MG63 (cell line): ENCODE measurements around the gene BLZF1. TPM values are rescaled to one million over a fixed set of nuclear protein-coding genes. Genes with fewer than 3 reads are reported as not detected.
"Not testable (repeated sequence)": the region's sequence is repeated elsewhere in the genome, so short reads cannot be mapped to it uniquely, and the experiment has no call there.

Source experiments
- DNase-seq: peaks from one replicate; pipeline ENCODE4 v3.0.0-alpha.2; 2020
- H3K27me3 ChIP-seq: fragments of 250-450 bp; sonication (Bioruptor Pico); 2 replicates; pipeline ENCODE4 v1.5.1; 2020; ENCODE audit warnings: mild to moderate bottlenecking, moderate library complexity
- H3K36me3 ChIP-seq: fragments of 250-450 bp; sonication (Bioruptor Pico); 2 replicates; pipeline ENCODE4 v1.5.1; 2020; ENCODE audit warnings: mild to moderate bottlenecking, moderate library complexity
- H3K4me3 ChIP-seq: fragments of 250-450 bp; sonication (Bioruptor Pico); 2 replicates; pipeline ENCODE4 v1.5.1; 2020; ENCODE audit warnings: mild to moderate bottlenecking, moderate library complexity
- H3K9me3 ChIP-seq: fragments of 250-450 bp; sonication (Bioruptor Pico); 2 replicates; pipeline ENCODE4 v1.5.1; 2020; ENCODE audit warnings: mild to moderate bottlenecking, moderate library complexity
- total RNA-seq: library from RNA; depleted of rRNA; stranded (reverse); fragments of >200 nt; shearing (Covaris generic); gene quantifications from 2 replicates; pipeline ENCODE4 v1.2.3, GENCODE V29; 2014; ENCODE audit warnings: low replicate concordance

Gene BLZF1
- total RNA-seq, 1 experiment from 2014 or later: 33.2 TPM

DNA sequence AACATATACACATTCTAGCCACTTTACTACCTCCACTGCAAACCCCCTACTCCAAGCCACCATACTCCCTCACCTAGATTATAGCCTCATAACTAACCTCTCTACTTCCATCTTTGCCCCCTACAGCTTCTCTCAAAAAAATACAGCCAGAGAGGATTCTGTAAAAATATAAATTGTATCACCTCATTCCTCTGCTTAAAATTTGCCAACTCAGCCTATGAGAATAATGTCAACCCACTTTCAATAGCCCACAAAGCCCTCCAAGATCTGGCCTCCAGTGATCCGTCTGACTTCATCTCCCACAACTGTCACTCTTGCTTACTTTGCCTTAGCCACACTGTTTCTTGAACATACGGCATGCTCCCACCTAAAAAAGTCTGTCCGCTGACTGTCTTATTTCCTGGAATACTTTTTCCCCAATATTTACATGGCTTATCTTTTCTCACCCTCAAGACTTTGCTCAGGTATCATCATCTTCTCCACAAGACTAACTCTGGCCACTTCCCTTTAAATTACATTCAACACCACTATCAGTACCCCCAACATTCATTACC is 21.9 kb upstream of the BLZF1 start:
- H3K9me3 ChIP-seq: no peaks in the 10 kb centered on the region
- H3K36me3 ChIP-seq: no peaks in the 10 kb centered on the region
- no peaks in the 10 kb centered on the region for H3K27me3 ChIP-seq
- no peak for DNase-seq
- no peak overlapping the region for H3K4me3 ChIP-seq

DNA sequence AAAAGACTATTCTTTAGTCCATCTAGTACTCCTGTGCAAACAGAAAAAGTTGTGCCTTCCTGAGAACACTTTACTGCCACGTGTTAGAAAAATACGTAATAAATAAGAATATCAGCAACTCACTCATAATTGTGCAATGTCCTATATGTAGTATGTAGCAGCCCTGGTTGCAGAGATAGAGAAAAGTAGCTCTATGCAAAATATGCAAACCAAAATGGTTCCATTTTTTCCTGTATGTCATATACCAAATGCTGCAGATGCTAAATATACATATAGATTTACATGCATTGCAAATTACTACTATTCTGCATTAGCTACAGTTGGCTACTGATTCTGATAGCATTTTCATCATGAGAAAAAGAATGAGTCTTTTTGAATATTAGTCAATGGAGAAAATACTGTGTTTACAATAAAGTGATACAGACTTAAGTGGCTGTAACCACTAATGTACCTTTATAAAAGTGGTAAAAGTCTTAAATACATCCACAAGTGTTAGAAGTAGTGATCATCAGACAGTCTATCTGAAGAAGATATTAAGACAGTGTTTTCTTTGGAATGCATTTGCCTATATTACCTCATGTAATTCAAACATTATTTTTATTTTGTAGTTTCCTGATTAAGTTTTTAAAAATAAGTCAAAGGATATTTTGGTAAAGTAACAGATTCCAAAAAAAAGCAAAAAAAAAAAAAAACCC is 20.2 kb upstream of the BLZF1 start:
- no peak for DNase-seq
- H3K9me3 ChIP-seq: no peaks in the 10 kb centered on the region; the same call in 1 of the 2 replicates
- H3K27me3 ChIP-seq: no peaks in the 10 kb centered on the region
- H3K36me3 ChIP-seq: no peaks in the 10 kb centered on the region
- no peak overlapping the region for H3K4me3 ChIP-seq

DNA sequence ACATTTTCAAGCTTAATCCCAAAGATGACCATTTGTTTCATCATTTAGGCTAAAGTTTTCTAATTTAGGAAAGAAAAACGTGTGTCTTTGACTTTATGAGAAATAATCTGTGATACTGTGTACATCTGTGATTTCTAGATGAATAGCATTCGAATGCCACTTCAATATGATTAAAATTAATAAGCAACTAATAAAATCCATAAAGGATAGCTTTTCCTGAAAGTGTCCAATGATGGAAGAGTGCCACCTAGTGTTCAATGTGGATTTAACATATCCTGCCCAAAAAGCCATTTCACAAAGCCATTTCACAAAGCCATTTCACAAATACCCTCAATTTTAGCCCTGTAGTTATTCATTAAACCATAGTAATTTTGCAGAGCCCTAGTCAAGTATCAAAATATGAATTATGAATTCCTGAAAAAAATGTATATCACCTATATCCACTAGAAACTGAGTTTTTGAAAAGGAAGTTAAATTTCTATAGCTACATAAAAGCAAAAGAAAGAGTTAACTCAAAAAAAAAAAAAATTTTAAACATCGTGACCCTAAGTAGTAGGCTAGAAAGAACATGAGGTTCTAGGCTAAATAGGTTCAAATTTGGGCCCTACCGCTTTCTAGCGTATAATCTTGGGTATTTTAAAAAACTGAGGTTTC is 19.5 kb upstream of the BLZF1 start:
- Histone ChIP-seq H3K4me3 (no peak overlapping the region), H3K27me3 (no peaks in the 10 kb centered on the region), H3K36me3 (no peaks in the 10 kb centered on the region), H3K9me3 (peaks cover 4% of the 10 kb centered on the region)
- no peak for DNase-seq

DNA sequence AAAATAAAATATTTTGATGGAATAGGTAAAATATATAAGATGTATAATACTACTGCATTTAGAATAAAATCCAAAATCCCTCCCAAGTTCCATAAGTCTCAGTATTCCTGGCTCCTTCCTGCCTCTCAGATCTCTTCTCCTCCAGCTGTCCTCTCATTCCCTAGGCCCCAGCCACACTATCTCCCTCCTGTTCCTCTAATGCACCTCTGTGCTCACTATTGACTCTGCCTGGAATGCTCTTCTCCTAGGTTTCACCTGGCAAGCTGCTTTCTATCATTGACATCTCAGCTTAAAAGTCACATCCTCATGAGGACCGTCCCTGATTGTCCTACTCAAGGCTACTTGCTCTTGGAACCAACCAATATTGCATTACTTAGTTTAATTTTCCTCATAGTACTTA is 7.6 kb upstream of the BLZF1 start:
- H3K27me3 ChIP-seq: no peaks in the 10 kb centered on the region

DNA sequence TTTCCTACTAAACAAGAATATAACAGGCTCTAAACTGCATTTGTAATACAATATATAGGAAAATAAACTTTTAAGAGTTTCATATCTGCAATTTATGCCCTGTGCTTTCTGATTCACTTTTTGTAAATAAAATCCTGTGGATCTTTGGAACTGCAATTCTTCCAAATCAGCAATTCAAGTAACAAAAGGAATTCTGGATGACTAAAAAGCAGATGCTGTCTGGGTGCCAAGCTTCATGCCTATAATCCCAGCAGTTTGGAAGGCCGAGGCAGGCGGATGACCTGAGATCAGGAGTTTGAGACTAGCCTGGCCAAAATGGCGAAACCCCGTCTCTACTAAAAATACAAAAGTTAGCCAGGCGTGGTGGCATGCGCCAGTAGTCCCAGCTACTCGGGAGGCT is 6.7 kb upstream of the BLZF1 start:
- Histone ChIP-seq H3K9me3 (peaks cover 15% of the 10 kb centered on the region), H3K36me3 (peaks cover 4% of the 10 kb centered on the region; the same call in 1 of the 2 replicates), H3K27me3 (no peaks in the 10 kb centered on the region), H3K4me3 (no peak overlapping the region)
- peak; percentile 49 for DNase-seq

More for the DNA sequence above, 7.6 kb upstream of the BLZF1 start:
- Histone ChIP-seq H3K4me3 (no peak overlapping the region), H3K36me3 (peaks cover 4% of the 10 kb centered on the region; the same call in 1 of the 2 replicates), H3K9me3 (peaks cover 10% of the 10 kb centered on the region)
- no peak for DNase-seq

DNA sequence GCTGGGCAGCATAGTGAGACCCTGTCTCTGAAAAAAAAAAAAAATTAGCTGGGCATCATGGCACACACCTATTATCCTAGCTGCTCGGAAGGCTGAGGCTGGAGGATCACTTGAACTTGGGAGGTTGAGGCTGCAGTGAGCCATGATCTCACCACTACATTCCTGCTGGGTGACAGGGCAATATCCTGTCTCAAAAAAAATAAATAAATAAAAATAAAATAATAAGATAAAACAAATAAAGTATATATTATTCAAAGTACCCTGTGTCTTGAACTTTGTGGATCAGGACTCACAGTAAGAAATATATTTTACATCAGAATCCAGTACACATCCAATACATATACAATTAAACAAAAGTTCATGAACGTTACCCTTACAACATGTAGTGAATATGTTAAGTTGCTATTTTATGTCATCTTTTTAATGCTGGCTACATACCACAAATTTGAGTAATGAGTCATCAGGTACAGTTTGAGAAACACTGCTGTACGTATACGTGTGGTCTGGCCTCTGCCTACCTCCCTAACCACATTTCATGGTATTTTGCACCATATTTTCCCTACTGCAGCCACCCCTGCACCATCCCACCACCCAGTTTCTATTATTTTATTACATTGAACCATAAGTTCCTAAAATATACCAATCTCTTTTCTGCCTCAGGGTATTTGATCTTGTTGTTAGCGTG is 4.8 kb upstream of the BLZF1 start:
- Histone ChIP-seq H3K9me3 (peaks cover 15% of the 10 kb centered on the region), H3K4me3 (no peak overlapping the region), H3K36me3 (peaks cover 4% of the 10 kb centered on the region; the same call in 1 of the 2 replicates), H3K27me3 (no peaks in the 10 kb centered on the region)
- DNase-seq: peak; percentile 46

DNA sequence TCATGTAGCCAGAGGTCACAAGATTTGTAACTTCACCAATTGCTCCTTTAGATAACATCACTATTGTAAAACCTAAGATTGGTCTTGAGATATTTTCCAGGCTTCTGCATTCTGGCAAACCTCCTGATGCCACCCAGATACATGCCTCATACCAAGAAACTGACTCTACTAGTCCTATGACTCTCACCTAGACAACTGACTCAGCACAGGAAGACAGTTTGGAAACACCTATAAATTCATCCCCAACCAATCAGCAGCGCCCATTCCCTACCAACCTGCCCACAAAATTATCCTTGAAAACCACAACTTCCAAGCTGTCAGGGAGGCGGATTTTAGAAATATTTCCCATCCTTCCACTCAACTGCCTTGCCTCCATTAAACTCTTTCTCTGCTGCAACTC is 3.0 kb upstream of the BLZF1 start:
- Histone ChIP-seq H3K9me3 (peaks cover 15% of the 10 kb centered on the region), H3K4me3 (no peak overlapping the region), H3K36me3 (peaks cover 10% of the 10 kb centered on the region), H3K27me3 (no peaks in the 10 kb centered on the region)
- no peak for DNase-seq

DNA sequence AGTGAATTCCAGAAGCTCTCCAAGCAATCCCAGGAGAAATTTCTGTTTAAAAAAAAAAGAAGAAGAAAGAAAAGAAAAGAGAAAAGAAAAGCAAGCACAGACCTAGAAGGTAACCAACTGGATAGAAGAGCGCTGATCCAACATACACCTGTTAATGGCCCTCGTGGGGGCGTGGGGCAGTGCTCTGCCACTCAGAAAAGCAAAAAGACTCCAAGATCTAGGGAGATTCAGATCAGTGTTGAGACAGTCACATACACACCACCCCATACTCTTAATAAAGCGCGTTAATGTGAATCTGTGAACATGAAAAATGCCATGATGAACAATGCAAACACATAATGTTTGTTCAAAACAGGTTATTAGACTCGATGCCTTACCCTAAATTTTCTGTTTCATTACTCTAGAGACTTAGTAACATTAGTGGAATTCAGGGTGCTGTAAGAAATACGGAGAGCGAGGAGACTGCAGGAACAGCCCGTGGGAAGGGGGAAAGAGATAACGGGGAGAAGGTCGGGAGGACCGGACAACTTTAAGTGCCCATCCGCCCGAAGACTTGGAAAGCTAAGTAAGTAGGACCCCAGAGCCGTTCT is 804 bp upstream of the BLZF1 start:
- no peak for DNase-seq
- Histone ChIP-seq H3K4me3 (peak overlapping the region; percentile 91), H3K9me3 (peaks cover 15% of the 10 kb centered on the region), H3K27me3 (no peaks in the 10 kb centered on the region), H3K36me3 (peaks cover 32% of the 10 kb centered on the region)

DNA sequence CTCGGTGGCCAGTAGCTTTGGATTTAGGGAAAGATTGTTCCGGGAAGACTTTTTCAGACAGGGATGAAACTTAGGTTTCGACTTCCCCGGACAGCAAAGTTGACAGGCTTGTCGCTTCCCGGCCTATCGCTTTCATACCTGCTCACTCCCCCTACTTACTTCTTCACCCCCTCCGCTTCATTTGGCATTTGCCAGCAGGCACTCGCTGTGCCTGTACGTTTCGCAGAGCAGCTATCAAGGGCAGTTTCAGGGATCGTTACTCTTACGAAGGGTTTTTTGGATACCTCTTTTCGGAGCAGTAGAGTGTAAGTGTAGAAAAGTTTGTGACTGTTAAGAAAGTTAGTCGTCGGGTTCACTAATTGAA is 393 bp downstream of the BLZF1 start:
- DNase-seq: peak; percentile 13
- Histone ChIP-seq H3K4me3 (peak overlapping the region; percentile 91), H3K36me3 (peaks cover 43% of the 10 kb centered on the region), H3K9me3 (peaks cover 15% of the 10 kb centered on the region), H3K27me3 (no peaks in the 10 kb centered on the region)

DNA sequence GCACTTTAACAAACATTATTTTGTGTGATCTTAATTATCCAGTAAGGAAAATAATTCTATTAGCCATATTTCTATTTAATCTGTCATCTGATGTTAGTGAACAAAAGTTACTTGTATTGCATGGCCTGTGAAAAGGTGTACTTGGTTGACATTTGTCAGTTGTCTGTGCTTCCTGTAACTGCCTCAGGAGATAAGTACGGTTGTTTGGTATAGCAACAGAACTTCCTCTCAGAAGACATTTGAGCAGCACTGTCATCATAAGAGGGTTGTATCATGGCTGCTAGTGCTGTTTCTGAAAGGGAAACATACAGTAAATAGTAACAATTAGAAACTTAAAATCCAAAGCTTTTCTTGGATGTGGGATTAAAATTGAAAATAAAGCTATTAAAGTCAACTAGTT is 3.4 kb downstream of the BLZF1 start:
- Histone ChIP-seq H3K27me3 (no peaks in the 10 kb centered on the region), H3K4me3 (no peak overlapping the region), H3K36me3 (peaks cover 43% of the 10 kb centered on the region), H3K9me3 (no peaks in the 10 kb centered on the region)
- no peak for DNase-seq

DNA sequence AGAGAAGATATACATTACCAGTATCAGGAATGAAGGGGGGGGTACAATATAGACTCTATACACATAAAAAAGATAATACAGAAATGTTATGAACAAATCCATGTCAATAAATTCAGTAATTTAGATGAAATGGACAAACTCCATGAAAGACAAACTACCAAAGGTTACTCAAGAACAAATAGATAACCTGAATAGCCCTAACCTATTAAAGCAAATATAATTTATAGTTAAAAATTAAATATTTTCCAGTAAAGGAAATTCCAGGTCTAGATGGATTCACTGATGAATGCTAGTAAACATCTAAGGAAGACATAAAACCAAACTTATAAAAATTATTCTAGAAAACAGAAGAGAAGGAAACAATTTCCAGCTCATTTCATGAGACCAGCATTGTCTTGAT is 13.2 kb downstream of the BLZF1 start:
- H3K36me3 ChIP-seq: peaks cover 67% of the 10 kb centered on the region
- H3K4me3 ChIP-seq: no peak overlapping the region
- no peaks in the 10 kb centered on the region for H3K27me3 ChIP-seq
- no peak for DNase-seq
- H3K9me3 ChIP-seq: no peaks in the 10 kb centered on the region

DNA sequence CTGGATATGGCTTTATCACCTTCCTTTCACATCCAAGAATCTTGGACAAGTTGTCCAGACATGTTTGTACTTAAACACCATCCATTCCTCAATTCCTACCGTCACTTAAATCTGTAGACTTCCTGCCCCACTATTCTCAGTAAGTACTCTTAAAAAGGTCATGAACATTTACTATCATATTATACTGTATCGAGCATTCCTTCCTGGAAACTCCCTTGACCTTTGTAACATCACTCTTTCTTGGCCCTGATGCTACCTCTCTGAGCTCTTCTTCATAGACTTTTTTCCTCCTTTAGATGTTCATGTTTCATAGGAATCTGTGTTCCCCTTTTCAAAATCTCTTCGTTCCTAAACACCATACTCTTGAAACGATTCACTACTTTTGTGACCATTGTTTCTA is 15.5 kb downstream of the BLZF1 start:
- peaks cover 62% of the 10 kb centered on the region for H3K36me3 ChIP-seq
- H3K27me3 ChIP-seq: no peaks in the 10 kb centered on the region
- H3K9me3 ChIP-seq: no peaks in the 10 kb centered on the region
- no peak overlapping the region for H3K4me3 ChIP-seq
- DNase-seq: no peak

DNA sequence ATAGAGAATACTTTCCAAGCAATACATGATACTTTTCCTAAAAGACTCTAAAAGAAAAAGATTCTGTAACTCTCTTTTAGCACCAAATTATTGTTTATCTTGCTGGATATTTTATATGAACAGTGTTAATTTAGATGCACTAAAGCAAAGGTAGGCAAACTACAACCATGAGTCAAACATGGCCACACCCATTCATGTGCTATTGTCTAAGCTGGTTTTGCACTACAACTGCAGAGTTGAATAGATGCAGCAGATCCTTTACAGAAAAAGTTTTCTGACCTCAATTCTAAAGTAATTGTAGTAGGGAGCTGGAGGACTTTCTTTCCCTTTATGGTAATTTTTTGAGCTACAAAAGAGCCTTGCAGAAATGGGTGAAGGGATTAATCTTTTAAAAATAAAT is 19.4 kb downstream of the BLZF1 start:
- H3K9me3 ChIP-seq: no peaks in the 10 kb centered on the region
- no peak for DNase-seq

DNA sequence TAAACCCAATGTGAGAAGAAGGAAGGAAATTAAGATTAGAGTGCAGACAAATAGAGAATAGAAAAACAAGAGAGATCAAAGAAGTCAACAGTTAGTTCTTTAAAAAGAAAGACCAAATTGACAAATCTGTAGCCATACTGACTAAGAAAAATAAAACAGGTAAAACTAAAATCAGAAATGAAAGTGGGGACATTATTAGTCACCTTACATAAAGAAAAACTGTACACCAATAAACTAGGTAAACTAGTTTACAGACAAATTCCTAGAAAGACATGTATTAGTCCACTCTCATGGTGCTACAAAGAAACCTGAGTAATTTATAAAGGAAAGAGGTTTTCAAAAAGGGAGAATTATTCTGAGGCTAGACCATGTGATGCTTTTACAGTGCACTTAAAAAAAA is 22.3 kb downstream of the BLZF1 start:
- no peak overlapping the region for H3K4me3 ChIP-seq

More for the DNA sequence above, 19.4 kb downstream of the BLZF1 start:
- peaks cover 57% of the 10 kb centered on the region for H3K36me3 ChIP-seq
- H3K4me3 ChIP-seq: no peak overlapping the region
- H3K27me3 ChIP-seq: no peaks in the 10 kb centered on the region

DNA sequence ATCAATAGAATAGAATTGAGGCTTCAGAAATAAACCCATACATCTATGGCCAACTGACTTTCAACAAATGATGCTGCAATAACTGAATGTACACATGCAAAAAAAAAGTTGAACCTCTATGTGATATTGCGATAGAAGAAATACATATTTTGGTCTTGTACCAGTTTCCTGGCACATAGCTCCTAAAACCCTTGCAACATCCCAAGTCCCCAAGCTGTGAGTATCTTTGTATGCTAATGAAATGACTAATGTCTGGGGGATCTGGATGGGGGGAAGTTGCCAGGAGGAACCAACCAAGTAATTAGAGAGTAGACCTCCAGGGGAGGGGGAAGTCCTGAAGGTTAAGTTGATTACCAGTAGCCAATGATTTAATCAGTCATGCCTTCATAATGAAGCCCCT is 24.4 kb downstream of the BLZF1 start:
- Histone ChIP-seq H3K4me3 (no peak overlapping the region), H3K36me3 (peaks cover 33% of the 10 kb centered on the region), H3K27me3 (no peaks in the 10 kb centered on the region), H3K9me3 (no peaks in the 10 kb centered on the region)
- DNase-seq: no peak

More for the DNA sequence above, 22.3 kb downstream of the BLZF1 start:
- DNase-seq: no peak
- no peaks in the 10 kb centered on the region for H3K27me3 ChIP-seq
- H3K36me3 ChIP-seq: peaks cover 45% of the 10 kb centered on the region
- H3K9me3 ChIP-seq: no peaks in the 10 kb centered on the region

DNA sequence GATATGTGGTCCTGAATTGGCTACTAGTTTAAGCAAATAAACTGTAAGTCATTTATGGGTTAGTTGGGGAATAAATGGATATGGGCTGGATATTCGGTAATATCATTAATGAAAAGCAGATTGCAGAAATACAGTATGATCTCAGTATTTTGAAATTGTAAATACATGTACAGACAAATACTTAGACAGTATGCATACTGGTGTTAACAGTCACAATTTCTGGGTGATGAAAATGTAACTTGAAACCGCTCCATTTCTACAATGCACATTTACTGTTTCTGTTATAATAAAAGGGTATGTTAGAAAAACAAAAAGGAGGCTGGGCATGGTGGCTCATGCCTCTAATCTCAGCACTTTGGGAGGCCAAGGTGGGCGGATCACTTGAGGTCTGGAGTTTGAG is 28.0 kb downstream of the BLZF1 start:
- Histone ChIP-seq H3K9me3 (peaks cover 3% of the 10 kb centered on the region; the same call in 1 of the 2 replicates), H3K27me3 (no peaks in the 10 kb centered on the region), H3K4me3 (no peak overlapping the region), H3K36me3 (peaks cover 13% of the 10 kb centered on the region)
- no peak for DNase-seq

DNA sequence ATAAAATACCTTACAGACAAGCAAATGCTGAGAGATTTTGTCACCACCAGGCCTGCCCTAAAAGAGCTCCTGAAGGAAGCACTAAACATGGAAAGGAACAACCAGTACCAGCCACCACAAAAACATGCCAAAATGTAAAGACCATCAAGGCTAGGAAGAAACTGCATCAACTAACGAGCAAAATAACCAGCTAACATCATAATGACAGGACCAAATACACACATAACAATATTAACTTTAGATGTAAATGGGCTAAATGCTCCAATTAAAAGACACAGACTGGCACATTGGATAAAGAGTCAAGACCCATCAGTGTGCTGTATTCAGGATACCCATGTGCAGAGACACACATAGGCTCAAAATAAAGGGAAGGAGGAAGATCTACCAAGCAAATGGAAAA is 34.6 kb downstream of the BLZF1 start:
- H3K27me3 ChIP-seq, DNase-seq, H3K4me3 ChIP-seq, H3K36me3 ChIP-seq: not testable (repeated sequence)
- peaks cover 23% of the 10 kb centered on the region for H3K9me3 ChIP-seq
